Kidney (tissue), 14 donors: ENCODE results near the gene LY6G6F. TPM values are rescaled to one million over a fixed set of nuclear protein-coding genes. Genes with fewer than 3 reads are reported as not detected.
A peak's percentile ranks its signal among the peaks of the same experiment; 100 is the strongest.
"Not testable (repeated sequence)": the region's sequence is repeated elsewhere in the genome, so short reads cannot be mapped to it uniquely, and the experiment has no call there.

Source experiments
- DNase-seq, 5 donors: peaks; one replicate each; pipeline ENCODE4 v3.0.0-alpha.2; 2013 to 2020
- FAIRE-seq: peaks from 2 replicates; lab custom pipeline; 2012; peaks lifted over from hg19 to GRCh38; lab: Jason Lieb, UNC
- H3K27ac ChIP-seq, 2 donors: one replicate each; pipeline ENCODE4 v1.7.0; 2013; ENCODE audit warnings: low read depth in 2 of 2, low read length in 2 of 2, inconsistent platforms in 1 of 2
- H3K27me3 ChIP-seq: one replicate; pipeline ENCODE4 v1.7.1; 2013; ENCODE audit warnings: low read length, inconsistent platforms; ENCODE audit not compliant: control insufficient read depth, insufficient read depth
- H3K36me3 ChIP-seq, 3 donors: one replicate each; pipeline versions ENCODE4 v1.7.0 to v1.7.1; 2013; ENCODE audit warnings: low read length in 3 of 3, control low read depth in 1 of 3, inconsistent platforms in 1 of 3; ENCODE audit not compliant: insufficient read depth in 3 of 3, control insufficient read depth in 2 of 3
- H3K4me1 ChIP-seq, 3 donors: one replicate each; pipeline versions ENCODE4 v1.7.0 to v1.7.1; 2013; ENCODE audit warnings: low read length in 3 of 3, inconsistent platforms in 1 of 3, low read depth in 1 of 3; ENCODE audit not compliant: control insufficient read depth in 2 of 3, insufficient read depth in 2 of 3
- H3K4me3 ChIP-seq, 3 donors: one replicate each; pipeline versions ENCODE4 v1.7.0 to v1.8.1; 2013; ENCODE audit warnings: low read length in 3 of 3, control low read depth in 1 of 3, inconsistent platforms in 1 of 3
- H3K9ac ChIP-seq, 3 donors: one replicate each; pipeline versions ENCODE4 v1.7.0 to v1.7.1; 2013; ENCODE audit warnings: low read length in 3 of 3, control low read depth in 1 of 3, inconsistent platforms in 1 of 3
- H3K9me3 ChIP-seq, 3 donors: one replicate each; pipeline versions ENCODE4 v1.7.0 to v1.7.1; 2013; ENCODE audit warnings: low read length in 3 of 3, control low read depth in 1 of 3, inconsistent platforms in 1 of 3; ENCODE audit not compliant: control insufficient read depth in 2 of 3, insufficient read depth in 1 of 3
- intact Hi-C: fragments of 100-400 bp; cut with DNase I; formaldehyde crosslinking; loops from one replicate; pipeline ENCODE4 v1.11.1; 2022
- polyA plus RNA-seq: library from polyadenylated mRNA; stranded (reverse); fragments of 350-450 nt; fragmentation: Illumina TruSeq; extraction: RNeasy Lipid Tissue Mini Kit (QIAGEN cat#74804); gene quantifications from one replicate; pipeline ENCODE4 v1.2.3, GENCODE V29; 2014; ENCODE audit warnings: low read depth, low replicate concordance; ENCODE audit not compliant: insufficient read depth
- total RNA-seq: library from RNA; stranded (reverse); fragmentation: NEBNext Ultra II Directional; extraction: Animal tissue kit (Norgen Biotek cat#: 25700); gene quantifications from one replicate; pipeline ENCODE4 v1.2.1, GENCODE V29; 2021
- TF ChIP-seq, protein P1 (sequence below): IDR thresholded peaks from 3 replicates; pipeline ENCODE4 v1.5.1; 2012; ENCODE audit warnings: mild to moderate bottlenecking, moderate library complexity, borderline replicate concordance; ENCODE audit not compliant: insufficient read depth; ENCODE audit errors: extremely low read depth
- donor health status: control.
- donor health status: control.
- donor health status: control.
- donor health status: control.
- donor health status: control.
- donor health status: DM: yes; HTN: yes; CAD: no.
- donor health status: Normal renal cell carcinoma (clear cell type).

LY6G6F gene
- total and polyA plus RNA-seq, 2 donors from 2014 or later: not detected

DNA sequence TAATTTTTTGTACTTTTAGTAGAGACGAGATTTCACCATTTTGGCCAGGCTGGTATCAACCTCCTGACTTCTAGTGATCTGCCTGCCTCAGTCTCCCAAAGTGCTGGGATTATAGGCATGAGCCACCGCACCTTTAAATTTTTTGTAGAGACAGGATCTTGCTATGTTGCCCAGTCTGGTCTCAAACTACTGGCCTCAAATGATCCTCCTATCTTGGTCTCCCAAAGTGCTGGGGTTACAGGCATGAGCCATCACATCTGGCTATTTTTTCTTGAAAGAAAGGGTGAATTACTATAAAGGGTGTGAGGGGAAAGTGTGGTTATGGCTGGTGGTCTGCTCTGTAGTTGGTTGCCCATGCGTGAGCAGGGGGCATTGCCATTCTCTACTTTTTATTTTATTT lies 1.6 kb downstream of the LY6G6F start:
- Histone ChIP-seq H3K36me3 (no peaks in the 10 kb centered on the region), H3K4me3 (no peak overlapping the region), H3K27ac (no peak overlapping the region), H3K4me1 (no peaks in the 10 kb centered on the region), H3K9me3 (no peaks in the 10 kb centered on the region), H3K9ac (no peak overlapping the region), H3K27me3 (no peaks in the 10 kb centered on the region)
- FAIRE-seq (no peak), DNase-seq (no peak)
- intact Hi-C loops: no loop called here
- TF ChIP-seq, protein P1, sequence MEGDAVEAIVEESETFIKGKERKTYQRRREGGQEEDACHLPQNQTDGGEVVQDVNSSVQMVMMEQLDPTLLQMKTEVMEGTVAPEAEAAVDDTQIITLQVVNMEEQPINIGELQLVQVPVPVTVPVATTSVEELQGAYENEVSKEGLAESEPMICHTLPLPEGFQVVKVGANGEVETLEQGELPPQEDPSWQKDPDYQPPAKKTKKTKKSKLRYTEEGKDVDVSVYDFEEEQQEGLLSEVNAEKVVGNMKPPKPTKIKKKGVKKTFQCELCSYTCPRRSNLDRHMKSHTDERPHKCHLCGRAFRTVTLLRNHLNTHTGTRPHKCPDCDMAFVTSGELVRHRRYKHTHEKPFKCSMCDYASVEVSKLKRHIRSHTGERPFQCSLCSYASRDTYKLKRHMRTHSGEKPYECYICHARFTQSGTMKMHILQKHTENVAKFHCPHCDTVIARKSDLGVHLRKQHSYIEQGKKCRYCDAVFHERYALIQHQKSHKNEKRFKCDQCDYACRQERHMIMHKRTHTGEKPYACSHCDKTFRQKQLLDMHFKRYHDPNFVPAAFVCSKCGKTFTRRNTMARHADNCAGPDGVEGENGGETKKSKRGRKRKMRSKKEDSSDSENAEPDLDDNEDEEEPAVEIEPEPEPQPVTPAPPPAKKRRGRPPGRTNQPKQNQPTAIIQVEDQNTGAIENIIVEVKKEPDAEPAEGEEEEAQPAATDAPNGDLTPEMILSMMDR: no peak

DNA sequence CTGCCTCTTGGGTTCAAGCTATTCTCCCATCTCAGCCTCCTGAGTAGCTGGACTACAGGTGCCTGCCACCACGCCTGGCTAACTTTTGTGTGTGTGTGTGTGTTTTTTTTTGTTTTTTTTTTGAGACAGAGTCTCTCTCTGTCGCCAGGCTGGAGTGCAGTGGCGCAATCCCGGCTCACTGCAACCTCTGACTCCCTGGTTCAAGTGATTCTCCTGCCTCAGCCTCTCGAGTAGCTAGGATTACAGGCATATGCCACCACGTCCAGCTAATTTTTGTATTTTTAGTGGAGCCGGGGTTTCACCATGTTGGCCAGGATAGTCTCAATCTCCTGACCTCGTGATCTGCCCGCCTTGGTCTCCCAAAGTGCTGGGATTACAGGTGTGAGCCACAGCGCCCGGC lies 2.5 kb downstream of the LY6G6F start:
- intact Hi-C loops, H3K9me3 ChIP-seq, H3K36me3 ChIP-seq, H3K4me1 ChIP-seq, H3K4me3 ChIP-seq, H3K9ac ChIP-seq, H3K27me3 ChIP-seq, H3K27ac ChIP-seq, DNase-seq, FAIRE-seq: not testable (repeated sequence)

DNA sequence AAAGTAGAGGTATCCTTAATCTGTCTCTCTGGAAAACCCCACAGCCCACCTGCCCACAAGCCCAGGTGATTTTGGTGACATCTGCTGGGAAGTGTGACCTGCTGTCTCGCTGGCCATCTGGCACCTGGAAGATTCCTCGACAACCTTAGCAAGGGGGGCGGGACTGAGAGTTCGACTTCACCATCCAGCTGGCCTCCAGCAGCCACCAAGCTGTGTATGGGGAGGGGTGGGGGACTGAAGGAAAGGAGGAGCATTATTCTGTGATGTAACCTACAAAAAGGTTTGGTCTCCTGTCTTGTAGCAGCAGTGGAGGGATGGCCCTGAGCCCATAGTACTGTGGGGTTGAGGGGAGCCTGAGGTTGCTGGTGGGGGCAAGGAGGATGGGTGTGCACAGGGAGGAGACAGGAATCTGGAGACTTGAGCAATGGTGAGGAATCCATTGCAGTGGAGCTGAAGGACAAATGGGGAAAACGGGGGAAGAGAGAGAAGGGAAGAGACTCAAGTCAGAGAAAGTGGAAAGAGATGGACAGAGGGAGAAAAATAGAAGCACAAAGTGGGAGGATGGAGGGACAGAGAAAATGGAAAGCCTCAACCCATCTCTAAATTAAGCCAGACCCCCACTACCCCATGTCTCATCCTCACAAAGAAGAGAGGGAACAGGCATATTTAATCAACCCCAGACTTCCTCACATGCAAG lies 4.0 kb downstream of the LY6G6F start:
- Histone ChIP-seq H3K27me3 (no peaks in the 10 kb centered on the region), H3K4me3 (no peak overlapping the region), H3K9me3 (no peaks in the 10 kb centered on the region), H3K27ac (no peak overlapping the region), H3K36me3 (no peaks in the 10 kb centered on the region), H3K4me1 (no peaks in the 10 kb centered on the region), H3K9ac (no peak overlapping the region)
- TF ChIP-seq, protein P1: no peak
- intact Hi-C loops: no loop called here
- FAIRE-seq (no peak), DNase-seq (no peak)

DNA sequence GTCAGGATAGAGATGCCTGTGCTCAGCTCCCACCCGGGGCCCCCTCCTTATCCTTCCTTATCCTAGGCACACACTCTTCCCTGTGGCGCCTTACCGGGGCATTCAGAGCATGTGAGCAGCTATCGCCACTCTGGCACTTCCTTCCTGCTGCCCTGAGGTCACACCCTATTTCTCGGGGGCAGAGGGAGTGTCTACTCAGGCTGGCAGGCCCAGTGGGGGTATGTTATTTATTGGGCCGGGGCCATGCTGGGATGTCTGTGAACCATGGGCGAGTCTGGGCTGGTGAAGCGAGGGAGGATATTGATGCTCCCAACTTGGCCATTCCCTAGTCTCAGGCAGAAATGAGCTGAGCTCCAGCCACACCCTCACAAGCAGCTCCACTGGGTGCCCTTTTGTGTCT lies 4.6 kb downstream of the LY6G6F start:
- FAIRE-seq: no peak
- DNase-seq: peak in 1 of 5 donors; percentile 43
- no peaks in the 10 kb centered on the region for H3K36me3 ChIP-seq
- H3K9me3 ChIP-seq: no peaks in the 10 kb centered on the region
- H3K27me3 ChIP-seq: no peaks in the 10 kb centered on the region
- TF ChIP-seq, protein P1: no peak
- intact Hi-C loops: no loop called here
- no peak overlapping the region for H3K27ac ChIP-seq
- H3K4me3 ChIP-seq: no peak overlapping the region
- H3K4me1 ChIP-seq: no peaks in the 10 kb centered on the region
- no peak overlapping the region for H3K9ac ChIP-seq
